ENCODE data around the gene ADGRD1. TPM values are rescaled to one million over a fixed set of nuclear protein-coding genes. Genes with fewer than 3 reads are reported as not detected.
"Not testable (repeated sequence)": the region's sequence is repeated elsewhere in the genome, so short reads cannot be mapped to it uniquely, and the experiment has no call there.

The ADGRD1 gene
- total RNA-seq, 1 donor from 2014 or later, result 1.9 TPM

DNA sequence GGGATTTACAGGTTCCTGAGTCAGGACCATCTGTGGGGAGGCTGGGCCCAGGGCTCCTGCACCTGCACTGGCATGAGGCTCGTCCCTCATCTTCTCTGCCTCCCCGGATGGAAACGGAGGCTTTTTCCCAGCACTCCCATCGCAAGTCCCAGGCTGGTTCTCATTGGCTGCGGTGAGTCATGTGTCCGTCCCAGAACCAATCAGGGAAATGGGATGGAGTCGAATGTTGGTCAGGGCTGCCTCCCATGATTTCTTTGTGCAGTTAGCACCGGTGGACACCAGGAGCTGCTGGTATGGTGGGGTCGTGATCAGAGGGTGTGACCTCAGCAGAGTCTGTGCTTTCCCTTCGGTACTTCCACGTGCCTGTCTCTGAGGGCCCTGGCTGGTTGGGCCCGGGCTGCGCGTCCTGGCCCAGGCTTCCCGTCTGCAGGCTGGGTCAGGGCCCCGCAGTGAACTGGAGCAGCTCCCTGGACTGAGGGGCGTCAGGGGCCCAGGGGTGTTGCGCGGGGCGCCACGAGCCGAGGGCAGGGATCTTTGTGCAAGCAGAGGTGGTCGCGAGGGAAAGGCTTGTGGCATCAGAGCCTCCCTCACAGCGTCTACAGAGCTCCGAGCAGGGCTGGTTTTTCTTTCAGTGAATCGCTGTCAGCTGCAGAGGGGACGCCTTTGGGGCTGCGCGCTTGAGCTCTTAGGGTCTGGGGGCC is 168.1 kb downstream of the ADGRD1 start:
- no peak for DNase-seq

DNA sequence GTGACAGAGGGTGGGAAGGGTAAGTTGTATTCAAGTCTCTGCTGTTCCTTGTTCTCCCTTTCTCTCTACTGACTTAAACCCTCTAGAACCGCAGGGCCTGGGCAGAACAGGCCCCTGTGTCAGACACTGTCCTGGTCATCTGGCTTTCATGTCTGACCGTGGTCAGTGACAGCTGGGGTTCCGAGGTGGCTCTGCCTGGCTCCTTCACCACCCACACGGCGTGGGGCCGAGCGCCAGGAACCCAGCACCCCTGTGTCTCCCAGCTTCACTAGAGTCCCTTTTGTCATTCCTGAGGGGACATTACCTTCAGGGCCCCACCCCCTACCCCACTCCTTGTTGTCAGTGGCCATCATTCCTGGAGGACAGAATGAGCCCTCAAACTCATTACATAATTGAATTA is 168.9 kb downstream of the ADGRD1 start:
- DNase-seq, result no peak

DNA sequence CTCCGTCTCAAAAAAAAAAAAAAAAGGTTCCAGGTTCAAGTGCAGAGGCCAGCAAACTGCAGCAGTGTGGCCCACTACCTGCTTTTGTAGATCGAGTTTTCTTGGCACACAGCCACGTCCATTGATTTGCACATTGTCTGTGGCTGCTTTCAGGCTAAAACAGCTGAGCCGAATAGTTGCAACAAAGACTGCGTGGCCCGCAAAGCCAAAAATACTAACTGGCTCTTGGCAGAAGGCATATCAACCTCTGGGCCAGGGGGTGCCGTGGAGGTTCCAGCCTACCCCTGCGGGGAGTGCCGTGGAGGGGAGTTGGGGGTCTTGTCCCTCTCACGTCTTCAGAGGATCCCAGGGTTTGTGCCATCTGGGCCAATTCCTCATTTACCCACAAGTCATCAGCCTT is 170.1 kb downstream of the ADGRD1 start:
- DNase-seq, result no peak

DNA sequence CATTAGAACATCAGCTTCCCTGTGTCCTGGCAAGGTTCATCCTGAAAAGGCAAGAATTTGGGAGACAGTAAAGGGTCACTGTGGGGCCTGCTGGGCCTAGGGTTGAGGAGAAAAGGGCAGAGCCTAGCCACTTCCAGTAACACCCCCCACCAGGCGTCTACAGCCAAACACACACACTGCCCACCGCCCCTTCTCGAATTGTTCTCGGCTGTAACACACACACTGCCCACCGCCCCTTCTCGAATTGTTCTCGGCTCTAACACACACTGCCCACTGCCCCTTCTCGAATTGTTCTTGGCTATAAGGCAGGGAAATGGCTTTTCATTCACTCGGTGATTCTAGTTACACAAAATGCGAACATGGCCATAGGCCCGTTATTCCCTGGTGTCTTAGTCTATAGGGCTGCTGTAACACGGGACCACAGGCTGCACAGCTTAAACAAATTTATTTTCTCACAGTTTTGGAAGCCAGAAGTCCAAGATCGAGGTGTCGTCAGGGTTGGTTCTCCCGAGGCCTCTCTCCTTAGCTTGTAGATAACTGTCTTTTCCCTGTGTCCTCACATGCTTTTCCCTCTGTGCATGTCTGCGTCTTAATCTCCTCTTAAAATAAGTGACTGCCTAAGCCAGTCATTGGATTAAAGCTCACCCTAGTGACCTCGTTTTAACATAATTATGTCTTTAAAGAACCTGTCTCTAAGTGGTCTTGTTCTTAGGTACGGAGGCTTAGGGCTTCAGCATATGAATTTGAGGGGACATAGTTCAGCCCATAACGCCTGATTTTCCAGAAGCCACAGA is 171.0 kb downstream of the ADGRD1 start:
- no peak for DNase-seq

DNA sequence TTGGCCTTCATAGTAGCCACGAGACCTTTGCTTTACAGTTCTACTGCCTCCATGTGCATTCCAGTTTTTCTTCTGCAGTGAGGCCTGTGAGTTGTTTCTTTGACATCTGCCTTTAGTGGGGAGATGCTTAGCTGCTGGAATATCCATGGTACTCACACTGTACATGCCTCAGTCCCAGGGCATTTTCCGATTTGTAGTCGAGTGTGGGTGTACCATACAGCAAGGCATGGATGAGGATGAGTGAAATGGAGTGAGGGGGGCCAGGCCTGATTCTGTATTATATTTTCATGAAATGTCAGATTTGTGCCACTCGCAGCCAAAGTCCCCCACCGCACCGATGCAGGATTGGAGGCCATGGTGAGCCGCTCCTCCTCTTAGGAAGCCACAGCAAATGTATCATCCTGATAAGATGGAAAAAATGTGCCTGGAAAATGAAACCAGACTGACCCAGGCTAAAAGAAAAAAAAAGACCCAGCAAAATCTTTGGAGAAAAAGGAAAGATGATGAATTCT is 173.0 kb downstream of the ADGRD1 start:
- DNase-seq, result no peak

DNA sequence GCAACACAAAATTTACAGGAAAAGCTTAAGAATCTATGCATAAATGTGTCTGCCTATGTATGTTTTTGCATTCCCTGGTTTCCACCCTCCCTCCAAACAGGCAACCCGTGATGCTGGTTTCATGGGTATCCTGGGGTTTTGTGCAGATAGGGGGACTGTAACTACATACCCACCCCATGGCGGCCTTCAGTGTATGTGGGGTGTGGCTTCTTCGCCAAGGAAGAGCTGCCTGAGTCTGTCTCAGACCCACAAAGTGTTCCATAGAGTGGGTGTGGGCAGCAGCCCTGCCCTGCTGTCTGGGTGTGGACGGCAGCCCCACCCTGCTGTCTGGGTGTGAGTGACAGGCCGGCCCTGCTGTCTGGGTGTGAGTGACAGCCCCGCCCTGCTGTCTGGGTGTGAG is 174.8 kb downstream of the ADGRD1 start:
- no peak for DNase-seq

DNA sequence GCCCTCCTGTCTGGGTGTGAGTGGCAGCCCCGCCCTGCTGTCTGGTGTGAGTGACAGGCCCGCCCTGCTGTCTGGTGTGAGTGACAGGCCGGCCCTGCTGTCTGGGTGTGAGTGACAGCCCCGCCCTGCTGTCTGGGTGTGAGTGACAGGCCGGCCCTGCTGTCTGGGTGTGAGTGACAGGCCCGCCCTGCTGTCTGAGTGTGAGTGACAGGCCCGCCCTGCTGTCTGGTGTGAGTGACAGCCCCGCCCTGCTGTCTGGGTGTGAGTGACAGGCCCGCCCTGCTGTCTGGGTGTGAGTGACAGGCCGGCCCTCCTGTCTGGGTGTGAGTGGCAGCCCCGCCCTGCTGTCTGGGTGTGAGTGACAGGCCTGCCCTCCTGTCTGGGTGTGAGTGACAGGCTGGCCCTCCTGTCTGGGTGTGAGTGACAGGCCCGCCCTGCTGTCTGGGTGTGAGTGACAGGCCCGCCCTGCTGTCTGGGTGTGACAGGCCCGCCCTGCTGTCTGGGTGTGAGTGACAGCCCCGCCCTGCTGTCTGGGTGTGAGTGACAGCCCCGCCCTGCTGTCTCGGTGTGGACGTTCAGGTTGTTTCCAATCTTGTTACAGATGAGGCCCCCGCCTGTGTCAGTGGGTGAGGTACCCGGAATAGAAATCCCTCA is 175.4 kb downstream of the ADGRD1 start:
- DNase-seq, result not testable (repeated sequence)

DNA sequence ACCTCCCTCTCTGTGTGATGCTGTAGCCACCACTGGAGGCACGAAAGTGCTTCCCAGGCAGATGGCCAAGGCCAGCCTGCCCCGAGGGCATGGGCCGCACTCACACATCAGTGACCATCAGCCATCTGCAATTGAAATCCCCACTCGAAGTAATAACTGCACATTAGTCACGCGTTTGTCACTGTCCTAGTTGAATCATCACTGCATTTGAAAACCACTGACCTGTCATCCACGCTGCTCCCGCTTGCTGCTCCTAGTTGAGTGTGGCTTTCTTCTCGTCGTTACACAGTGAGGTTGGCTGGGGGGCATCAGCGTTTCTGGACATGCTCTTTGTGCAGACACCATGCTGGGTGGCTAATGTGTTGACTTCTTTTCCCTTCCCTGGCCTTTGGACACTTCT is 176.1 kb downstream of the ADGRD1 start:
- DNase-seq, result no peak

DNA sequence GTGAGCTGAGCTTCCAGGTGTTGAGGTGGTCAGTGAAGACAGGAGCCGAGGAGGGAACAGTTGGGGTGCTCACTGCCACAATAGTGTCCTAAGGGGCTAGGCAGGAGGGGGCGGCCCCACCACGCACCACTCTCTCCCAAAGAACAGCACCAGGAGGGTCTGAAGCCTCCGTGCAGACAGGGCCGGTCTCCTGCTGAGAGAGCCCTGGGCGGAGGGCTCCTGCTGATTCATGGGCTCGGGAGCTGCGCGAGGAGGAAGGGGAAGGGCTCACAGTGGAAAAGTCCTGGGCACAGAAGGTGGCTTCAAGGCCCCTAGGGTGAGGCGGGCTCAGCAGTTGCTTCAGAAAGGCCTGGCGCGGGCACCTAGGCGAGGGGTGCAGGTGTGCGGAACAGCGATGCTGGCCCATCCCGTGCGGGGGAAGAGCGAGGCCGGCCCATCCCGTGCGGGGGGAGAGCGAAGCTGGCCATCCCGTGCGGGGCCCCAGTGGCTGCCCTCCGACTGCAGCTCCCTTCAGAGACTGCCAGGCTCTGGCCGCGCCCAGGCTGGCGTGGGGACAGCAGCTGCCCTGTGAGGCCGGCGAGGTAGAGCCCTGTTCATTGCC is 176.7 kb downstream of the ADGRD1 start:
- DNase-seq, result no peak

DNA sequence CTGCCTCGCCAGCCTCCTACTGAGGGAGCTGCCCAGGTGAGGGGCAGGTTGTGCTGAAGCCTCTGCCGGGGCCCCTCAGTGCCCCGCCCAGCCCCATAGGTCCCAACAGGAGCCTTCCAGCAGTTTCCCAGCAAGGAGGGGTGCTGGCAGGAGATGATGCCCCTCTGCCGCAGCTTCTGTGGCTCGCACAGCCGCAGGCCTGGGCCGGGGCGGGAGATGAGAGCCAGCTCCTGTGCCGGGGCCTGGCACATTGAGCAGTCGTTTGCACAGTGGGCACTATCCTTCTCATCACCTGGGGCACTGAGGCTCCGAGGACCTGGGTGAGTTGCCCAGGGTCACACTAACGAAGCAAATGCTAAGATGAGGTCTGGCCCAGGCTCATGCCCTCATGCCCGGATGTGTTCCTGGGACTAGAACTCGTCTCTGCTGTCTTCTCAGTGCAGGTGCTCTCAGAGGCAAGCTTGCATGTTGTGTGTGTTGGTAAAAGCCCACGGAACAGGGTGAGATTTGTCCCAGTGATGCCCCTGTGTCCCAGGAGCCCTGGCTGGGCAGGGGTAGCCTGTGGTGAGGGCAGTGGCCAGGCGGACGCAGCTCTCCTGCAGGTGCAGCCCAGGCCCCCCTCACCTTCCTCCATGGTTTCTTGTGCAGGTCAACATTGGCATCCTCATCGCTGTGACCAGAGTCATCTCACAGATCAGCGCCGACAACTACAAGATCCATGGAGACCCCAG is 177.5 kb downstream of the ADGRD1 start:
- no peak for DNase-seq

DNA sequence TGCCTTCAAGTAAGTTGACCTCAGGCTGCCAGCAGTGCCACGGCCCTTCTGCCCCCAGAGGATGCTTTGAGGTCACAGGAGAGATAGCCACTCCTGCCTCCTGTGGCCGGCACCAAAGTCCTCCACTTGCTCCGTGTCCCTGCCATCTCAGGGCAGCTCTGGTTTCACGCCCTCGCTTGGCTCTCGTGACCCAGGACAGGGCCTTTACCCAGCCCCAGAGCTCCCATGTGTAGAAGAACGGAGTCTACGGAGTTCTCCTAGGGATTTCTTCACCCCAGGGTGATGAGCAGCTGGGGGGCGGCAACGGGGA is 178.1 kb downstream of the ADGRD1 start:
- no peak for DNase-seq

DNA sequence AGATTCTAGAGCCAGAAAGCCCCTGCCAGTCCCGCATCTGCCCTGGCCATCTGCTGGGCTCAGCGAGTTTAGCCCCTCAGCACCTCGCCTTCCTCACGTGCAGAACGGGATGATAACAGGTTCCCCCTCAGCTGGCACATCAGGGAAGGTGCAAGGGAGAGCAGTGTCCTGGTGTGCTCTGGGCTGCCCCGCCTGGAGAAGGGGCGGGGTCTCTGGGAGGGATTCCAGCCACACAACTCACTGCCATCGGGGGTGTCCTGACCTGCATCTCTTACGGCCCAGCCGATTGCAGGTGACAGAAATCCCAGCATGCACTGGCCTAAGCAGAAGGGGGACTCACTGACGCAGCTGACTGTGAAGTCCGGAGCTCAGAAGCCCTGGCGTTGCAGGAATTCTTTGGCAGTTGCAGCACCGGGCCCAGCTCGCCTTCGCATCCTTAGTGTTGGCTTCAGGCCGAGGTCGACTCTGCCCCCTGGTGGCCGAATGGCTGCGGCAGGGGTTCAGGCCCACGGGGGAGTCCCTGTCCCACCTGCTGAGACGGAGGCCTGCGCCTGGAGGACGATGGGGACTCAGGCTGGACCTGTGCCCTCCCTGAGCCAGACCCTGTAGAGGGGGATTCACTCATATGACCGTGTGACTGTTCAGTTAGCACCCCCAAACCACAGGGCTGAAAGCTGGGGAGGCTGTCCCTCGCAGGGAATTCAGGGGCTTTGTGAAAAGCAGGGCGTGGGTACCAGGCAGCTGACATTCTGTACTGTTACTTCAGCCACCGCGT is 178.6 kb downstream of the ADGRD1 start:
- peak; percentile 37 for DNase-seq

DNA sequence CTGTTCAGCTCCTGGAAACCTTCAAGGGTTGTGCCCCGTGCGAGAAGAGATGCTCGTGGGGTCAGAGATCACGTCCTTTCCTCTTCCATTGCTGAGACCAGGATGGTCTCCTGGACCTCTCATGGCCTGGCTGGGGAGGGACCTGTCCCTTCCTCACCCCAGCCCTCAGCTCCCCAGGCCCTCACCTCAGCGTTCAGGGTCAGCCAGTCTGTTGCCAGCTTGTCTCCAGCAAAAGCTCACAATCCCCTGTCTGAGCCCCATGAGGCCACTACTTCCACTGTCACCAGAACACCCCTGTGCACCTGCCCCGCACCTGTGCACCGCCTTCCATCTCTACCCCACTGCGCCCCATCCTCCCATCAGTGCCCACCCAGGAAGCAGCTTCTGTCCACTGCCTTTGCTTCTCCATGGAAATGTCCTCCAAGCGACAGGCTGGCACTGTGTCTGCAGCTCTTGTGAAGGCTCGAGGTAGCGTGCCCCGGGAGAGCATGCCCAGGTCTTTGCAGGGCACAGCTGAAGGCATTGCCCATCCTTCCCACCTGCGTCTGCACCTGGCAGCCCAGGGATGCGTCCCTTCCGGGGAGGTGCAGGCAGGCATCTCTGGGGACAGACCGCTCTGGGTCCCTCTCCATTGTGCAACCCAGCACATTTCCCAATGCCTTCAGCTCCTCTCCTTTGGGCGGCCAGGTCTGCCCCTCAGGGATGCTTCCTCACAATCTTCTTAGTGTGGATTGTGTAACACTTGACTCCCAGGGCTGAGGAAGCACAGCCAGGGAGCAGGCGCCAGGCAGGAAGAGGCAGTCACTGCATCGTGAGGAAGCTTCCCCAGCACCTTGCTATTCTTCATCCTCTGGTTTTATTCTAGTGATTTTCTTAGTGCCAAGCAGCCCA is 179.6 kb downstream of the ADGRD1 start:
- no peak for DNase-seq

DNA sequence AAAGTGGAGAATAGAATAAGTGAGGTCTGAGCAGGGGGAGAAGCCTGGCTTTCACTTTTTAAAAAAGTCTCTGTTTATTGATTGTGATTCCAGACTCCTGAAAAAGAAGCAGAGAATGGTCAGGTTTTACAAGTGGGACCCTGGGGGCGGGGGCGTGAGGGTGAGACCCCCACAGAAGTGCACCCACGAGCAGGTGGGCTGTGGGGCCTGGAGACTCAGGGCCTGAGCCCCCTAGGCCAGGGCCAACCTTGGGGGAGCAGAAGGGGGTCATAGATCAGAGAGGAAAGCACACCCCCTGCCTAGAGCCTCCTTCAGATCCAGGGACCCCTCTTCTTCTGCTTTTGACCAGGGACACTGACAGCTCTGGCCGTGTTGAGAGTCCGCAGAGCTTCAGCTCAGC is 180.3 kb downstream of the ADGRD1 start:
- DNase-seq, result no peak

DNA sequence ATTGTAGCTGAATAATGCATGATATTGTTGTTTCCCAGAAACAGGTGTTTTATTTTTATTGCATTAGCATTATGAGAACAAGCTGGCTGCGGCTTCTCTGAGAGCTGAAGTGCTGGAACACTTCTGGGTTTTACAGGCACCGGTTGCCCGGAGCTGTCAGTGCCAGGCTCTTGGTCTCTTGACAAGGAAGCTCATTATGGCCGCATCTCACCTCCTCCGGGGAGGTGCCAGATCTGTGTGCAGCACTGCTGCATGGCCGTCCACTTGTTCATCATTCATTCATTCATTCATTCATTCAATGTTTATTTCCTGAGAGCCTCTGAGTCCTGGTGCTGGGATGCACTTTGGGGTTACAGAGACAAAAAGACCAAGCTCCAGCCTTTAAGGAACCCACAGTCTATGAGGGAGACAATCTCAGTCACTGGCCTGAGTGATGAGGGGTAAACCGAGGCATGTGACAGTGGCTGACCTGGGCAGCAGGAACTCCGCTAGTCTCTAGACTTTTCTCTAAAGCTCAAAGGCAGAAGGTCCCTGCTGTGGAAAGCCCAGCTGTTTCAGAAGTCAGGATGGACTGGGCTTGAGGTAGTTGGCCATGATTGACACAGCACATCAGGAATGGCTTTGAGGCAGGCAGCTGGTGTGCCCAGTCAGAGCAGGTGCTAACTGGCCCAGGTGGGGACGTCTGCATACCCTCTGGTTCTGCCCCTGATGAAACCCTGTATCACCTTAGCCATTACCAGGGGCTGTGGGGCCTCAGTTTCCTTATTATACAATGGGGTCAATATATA is 181.0 kb downstream of the ADGRD1 start:
- no peak for DNase-seq

DNA sequence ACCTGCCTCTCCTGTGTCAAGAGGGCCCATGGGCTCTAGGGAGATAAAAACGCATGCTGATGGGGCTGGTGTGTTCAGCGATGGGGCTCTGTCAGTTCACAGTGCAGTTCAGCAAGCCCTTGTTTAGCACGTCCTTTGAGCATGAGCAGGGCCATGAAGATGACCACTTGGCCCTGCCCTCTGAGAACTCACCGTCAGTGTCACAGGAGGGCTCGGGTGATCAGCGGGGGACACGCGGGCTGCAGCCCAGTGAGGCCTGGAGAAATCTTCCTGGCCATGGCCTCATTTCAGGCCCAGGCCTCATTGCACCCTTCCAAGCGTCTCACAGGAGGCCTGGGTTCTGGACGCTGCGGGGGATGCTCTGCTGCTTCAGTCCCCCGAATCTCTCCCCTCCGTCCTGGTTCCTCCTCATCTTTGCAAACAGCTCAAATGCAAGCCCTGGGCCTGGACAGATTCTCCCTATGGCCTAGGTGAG is 181.6 kb downstream of the ADGRD1 start:
- no peak for DNase-seq

DNA sequence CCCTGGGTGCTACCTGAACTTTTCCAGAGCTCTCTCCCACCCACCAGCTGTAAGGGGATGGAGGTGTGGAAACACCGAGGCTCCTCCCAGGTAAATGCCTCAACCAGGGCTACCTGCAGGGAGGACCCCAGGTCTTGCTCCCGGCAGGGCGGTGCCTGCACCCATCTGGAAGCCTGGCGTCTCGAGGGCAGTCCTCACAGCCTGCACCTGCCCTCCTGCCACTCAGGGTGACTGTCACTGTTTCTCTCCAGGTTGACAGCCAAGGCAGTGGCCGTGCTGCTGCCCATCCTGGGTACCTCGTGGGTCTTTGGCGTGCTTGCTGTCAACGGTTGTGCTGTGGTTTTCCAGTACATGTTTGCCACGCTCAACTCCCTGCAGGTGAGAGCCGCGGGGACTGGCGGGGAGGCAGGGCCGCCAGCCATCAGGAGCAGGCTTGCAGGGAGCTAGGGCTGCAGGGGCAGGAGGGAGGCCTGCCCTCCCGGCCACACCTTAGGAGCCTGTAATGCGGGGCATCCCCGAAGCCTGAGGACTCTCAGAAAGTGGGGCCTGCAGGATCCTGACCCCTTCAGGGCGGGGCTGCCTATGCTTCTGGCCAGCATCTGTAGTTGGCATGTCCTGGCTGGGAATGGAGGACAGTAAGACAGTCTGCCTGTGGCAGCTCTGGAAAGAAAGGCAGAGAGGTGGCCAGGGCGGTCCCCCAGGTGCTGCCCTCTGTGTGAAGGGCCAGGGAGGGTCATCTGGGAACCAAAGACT is 182.3 kb downstream of the ADGRD1 start:
- no peak for DNase-seq

DNA sequence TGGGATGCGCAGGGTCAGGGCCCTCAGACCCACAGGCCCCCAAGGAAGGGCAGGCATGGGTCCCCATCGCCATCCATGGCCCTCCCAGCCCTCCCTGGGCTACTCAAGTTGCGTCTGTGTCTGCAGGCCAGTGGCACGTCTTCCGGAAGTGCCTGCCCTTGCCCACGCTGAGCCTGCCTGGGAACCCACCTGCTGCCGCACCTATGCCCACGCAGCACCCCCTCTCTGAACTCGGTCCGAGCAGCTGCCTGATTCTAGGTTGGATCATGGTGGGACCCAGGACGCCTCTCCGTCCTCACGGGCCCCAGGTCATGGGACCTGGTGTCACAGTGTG is 182.8 kb downstream of the ADGRD1 start:
- no peak for DNase-seq
